K562 (cell line): ENCODE measurements around the gene KRTAP1-3.
"Not testable (repeated sequence)": the region's sequence is repeated elsewhere in the genome, so short reads cannot be mapped to it uniquely, and the experiment has no call there.

Experiments used
- EP300 ChIP-seq: IDR thresholded peaks from 2 replicates; pipeline ENCODE4 v1.6.1; 2012; ENCODE audit warnings: low read length, improper control_type of control experiment
- JUN ChIP-seq, 2 experiments: sonication (generic) in 1 of 2; formaldehyde crosslinking in 1 of 2; IDR thresholded peaks; 2 replicates each; pipeline versions ENCODE4 v1.6.1 to v1.8.0; 2012 to 2022; ENCODE audit warnings: borderline replicate concordance in 2 of 2, mild to moderate bottlenecking in 2 of 2, improper control_type of control experiment in 1 of 2, low read depth in 1 of 2, low read length in 1 of 2, missing genetic modification reagents in 1 of 2
- SFPQ ChIP-seq: fragments of 200-400 bp; formaldehyde crosslinking; IDR thresholded peaks from 2 replicates; pipeline ENCODE4 v1.6.1; 2017; ENCODE audit warnings: mild to moderate bottlenecking, low read depth, low read length, moderate library complexity
- SIN3A ChIP-seq, 2 experiments: fragments of 150-350 bp in 1 of 2; IDR thresholded peaks; 2 replicates each; pipeline ENCODE4 v1.6.1; 2011 to 2016; ENCODE audit warnings: borderline replicate concordance in 2 of 2, low read depth in 2 of 2, low read length in 2 of 2, mild to moderate bottlenecking in 2 of 2, moderate library complexity in 2 of 2; ENCODE audit not compliant: control insufficient read depth in 1 of 2
- STAG1 ChIP-seq: sonication (generic); formaldehyde crosslinking; IDR thresholded peaks from 2 replicates; pipeline ENCODE4 v1.5.0; 2020; ENCODE audit warnings: missing genetic modification reagents, borderline replicate concordance
- STAT5B ChIP-seq: fragments of 250-450 bp; sonication (Bioruptor Pico); IDR thresholded peaks from 2 replicates; pipeline ENCODE4 v1.8.0; 2021; ENCODE audit warnings: mild to moderate bottlenecking, inconsistent platforms
- ZNF174 ChIP-seq: fragments of 250-450 bp; sonication (Bioruptor Pico); IDR thresholded peaks from 2 replicates; pipeline ENCODE4 v1.4.0; 2020; ENCODE audit warnings: mild to moderate bottlenecking
- TF ChIP-seq, protein P1 (sequence below): sonication (generic); formaldehyde crosslinking; IDR thresholded peaks from 2 replicates; pipeline ENCODE4 v1.8.1; 2022; ENCODE audit warnings: missing genetic modification reagents

GRCh38 chr17:41034346-41034935 is at the start of gene KRTAP1-3:
- TF ChIP-seq, protein P1, sequence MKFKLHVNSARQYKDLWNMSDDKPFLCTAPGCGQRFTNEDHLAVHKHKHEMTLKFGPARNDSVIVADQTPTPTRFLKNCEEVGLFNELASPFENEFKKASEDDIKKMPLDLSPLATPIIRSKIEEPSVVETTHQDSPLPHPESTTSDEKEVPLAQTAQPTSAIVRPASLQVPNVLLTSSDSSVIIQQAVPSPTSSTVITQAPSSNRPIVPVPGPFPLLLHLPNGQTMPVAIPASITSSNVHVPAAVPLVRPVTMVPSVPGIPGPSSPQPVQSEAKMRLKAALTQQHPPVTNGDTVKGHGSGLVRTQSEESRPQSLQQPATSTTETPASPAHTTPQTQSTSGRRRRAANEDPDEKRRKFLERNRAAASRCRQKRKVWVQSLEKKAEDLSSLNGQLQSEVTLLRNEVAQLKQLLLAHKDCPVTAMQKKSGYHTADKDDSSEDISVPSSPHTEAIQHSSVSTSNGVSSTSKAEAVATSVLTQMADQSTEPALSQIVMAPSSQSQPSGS, result not testable (repeated sequence)
- not testable (repeated sequence) for TF ChIP-seq SIN3A (IDR thresholded peaks at IDR 0.05; ENCODE audit: borderline replicate concordance in 2 of 2, control insufficient read depth in 1 of 2, low read depth in 2 of 2, low read length in 2 of 2); STAT5B (CRISPR knock-in tag); STAG1 (CRISPR knock-in tag); ZNF174 (CRISPR knock-in tag); SFPQ; JUN (IDR thresholded peaks at IDR 0.05; ENCODE audit: borderline replicate concordance, low read depth, low read length); JUN (CRISPR knock-in tag; IDR thresholded peaks at IDR 0.05; ENCODE audit: borderline replicate concordance); EP300
